ENCODE measurements around the gene FOXO1. TPM values are rescaled to one million over a fixed set of nuclear protein-coding genes. Genes with fewer than 3 reads are reported as not detected.
"Not testable (repeated sequence)": the region's sequence is repeated elsewhere in the genome, so short reads cannot be mapped to it uniquely, and the experiment has no call there.

Gene FOXO1
- total and polyA plus RNA-seq, 5 donors: 7.1 to 33.6 (median 21.4) TPM

DNA sequence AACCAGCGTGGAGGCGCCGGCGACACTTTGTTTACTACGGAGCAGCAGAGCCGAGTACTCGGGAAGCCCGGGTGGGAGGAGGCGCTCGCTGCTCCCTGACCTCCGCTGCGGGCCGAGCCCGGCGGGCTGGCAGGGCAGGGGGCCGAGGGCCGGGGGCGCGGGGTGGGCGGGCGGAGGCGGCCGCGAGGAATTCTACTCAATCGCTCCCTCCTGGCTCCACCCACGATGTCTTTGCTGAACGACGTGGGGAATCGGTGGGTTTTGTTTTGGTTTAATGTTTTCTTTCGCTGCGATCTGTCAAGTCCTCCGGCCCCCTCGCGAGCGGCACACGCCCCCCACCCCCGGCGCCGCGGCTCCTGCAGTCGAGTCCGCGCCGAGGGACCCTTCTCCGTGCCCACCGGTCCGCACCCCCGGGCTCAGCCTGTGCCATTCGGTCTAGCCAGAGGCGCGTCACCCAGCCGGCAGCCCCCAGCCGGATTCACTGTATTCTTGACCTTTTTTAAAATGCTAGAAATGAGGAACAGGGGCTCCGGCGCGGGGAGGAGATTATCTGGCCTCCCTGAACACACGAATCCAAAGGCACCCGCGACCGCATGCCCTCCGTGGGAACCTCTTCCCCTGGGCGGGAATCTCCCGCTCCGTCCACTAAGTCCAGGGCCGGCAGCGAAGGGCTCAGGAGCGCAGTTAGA lies 636 bp upstream of the FOXO1 start:
- ATAC-seq: peak; percentile 39 to 50
- Histone ChIP-seq H3K4me1 (ENCODE audit: control insufficient read depth, insufficient read depth, low read length) (no peaks in the 10 kb centered on the region), H3K27ac (ENCODE audit: low read length) (peak overlapping the region; percentile 91), H3K9me3 (ENCODE audit: control insufficient read depth, low read length) (no peaks in the 10 kb centered on the region), H3K4me3 (ENCODE audit: low read length) (peak overlapping the region; percentile 57), H3K27me3 (ENCODE audit: control insufficient read depth, insufficient read depth) (no peaks in the 10 kb centered on the region)
- DNase-seq: peak; percentile 50 to 84 (median 82)
- intact Hi-C loops (cut with DNase I): loop anchor here in 3 of 4 donors (5.0 to 10.0 kb wide), 6 partner anchors 82 to 262 kb away; no protein-coding TSS in a partner anchor
- 1% methylated on average over 67 of the region's 67 CpGs for WGBS

DNA sequence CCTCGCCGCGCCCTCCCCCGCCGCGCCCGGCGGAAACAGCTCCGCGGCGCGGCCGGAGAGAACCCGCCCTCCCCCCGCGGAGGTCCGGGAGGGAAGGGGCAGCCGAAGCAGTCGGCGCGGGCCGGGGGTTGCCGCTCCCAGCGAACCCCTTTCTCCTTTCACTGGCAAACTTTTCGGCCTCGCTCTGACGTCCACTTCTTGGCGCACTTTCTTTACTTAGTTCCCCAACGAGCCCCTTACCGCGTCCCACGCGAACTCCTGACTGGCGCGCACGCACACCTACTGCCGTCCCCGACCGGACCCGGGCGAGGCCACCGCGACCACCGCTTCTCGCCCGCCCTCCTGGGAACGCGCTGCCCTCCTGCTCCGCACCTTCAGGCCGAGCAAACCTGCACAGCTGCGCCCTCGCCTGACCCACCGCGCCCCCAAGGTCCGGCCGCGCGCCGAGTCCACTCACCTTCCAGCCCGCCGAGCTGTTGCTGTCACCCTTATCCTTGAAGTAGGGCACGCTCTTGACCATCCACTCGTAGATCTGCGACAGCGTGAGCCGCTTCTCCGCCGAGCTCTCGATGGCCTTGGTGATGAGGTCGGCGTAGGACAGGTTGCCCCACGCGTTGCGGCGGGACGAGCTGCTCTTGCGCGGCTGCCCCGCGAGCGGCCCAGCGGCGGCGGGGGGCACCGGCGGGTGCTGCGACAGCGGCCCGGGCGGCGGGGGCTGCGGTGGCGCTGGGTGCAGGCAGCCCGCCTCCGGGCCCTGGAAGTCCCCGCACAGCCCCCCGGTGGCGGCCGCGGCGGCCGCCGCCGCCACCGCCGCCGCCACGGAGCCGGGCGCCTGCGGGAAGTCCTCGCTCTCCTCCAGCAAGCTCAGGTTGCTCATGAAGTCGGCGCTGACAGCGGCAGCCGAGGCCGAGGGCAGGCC lies 1.1 kb downstream of the FOXO1 start:
- ATAC-seq (no peak), DNase-seq (peak; percentile 39 to 78 (median 76))
- under 1% methylated on average over 117 of the region's 117 CpGs for WGBS
- H3K9me3 ChIP-seq (ENCODE audit: control insufficient read depth, low read length): no peaks in the 10 kb centered on the region
- peak overlapping the region; percentile 97 for H3K27ac ChIP-seq (ENCODE audit: low read length)
- peak overlapping the region; percentile 57 for H3K4me3 ChIP-seq (ENCODE audit: low read length)
- no peaks in the 10 kb centered on the region for H3K27me3 ChIP-seq (ENCODE audit: control insufficient read depth, insufficient read depth)
- H3K4me1 ChIP-seq (ENCODE audit: control insufficient read depth, insufficient read depth, low read length): no peaks in the 10 kb centered on the region
- intact Hi-C loops (cut with DNase I): loop anchor here in 3 of 4 donors (5.0 to 10.0 kb wide), 6 partner anchors 81 to 261 kb away; no protein-coding TSS in a partner anchor

DNA sequence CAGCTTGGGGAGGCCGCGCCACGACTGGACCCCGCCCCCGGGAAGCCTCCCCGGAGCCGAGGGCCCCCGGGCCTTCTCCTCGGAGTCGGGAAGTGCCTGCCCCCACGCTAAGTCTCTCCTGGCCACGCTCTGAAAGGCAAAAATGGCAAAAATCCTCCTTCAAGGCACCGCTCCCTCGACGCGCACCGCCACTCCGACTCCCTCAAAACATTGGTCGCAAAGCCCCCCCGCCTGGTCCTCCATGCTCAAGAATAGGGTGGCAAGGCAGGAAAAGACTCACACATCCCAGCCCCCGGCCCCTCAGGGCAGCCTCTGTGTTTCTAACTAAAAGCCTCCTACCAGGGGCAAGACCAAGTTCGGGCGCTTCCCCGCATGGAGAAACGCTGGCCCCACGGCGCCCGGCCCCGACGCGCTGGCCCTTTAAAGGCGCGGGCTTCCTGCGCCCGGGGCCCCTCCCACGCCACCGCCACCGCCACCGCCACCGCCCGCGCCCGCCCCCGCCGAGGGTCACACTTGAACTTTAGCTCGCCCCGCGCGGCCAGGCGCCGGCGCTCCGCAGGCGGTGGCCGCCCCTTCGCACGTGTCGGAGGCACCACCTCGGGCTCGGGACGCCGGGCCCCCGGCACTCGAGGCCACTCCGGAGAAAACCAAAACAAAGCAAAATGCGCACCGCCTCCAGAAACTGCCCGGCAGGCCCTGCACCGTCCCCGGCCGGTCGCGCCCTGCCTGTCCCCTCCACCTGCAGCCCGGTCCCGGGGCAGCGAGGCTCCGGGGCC lies 1.9 kb downstream of the FOXO1 start:
- Histone ChIP-seq H3K4me3 (ENCODE audit: low read length) (peak overlapping the region; percentile 57), H3K27ac (ENCODE audit: low read length) (peak overlapping the region; percentile 97), H3K27me3 (ENCODE audit: control insufficient read depth, insufficient read depth) (no peaks in the 10 kb centered on the region), H3K4me1 (ENCODE audit: control insufficient read depth, insufficient read depth, low read length) (peaks cover 4% of the 10 kb centered on the region), H3K9me3 (ENCODE audit: control insufficient read depth, low read length) (no peaks in the 10 kb centered on the region)
- under 1% methylated on average over 77 of the region's 77 CpGs for WGBS
- ATAC-seq: peak; percentile 82
- peak; percentile 85 to 94 (median 93) for DNase-seq
- intact Hi-C loops (cut with DNase I): loop anchor here in 3 of 4 donors (5.0 to 10.0 kb wide), 6 partner anchors 80 to 260 kb away; no protein-coding TSS in a partner anchor

DNA sequence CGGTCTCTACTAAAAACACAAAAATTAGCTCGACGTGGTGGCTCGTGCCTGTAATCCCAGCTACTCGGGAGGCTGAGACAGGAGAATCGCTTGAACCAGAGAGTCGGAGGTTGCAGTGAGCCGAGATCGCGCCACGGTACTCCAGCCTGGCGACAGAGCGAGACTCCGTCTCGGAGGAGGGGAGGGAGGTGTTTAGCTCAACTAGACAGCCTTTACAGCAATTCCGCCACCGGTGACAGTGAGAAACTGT lies 2.4 kb downstream of the FOXO1 start:
- peak in 1 of 2 donors; percentile 38 for ATAC-seq
- WGBS: 4% methylated on average over 17 of the region's 17 CpGs
- H3K4me1 ChIP-seq (ENCODE audit: control insufficient read depth, insufficient read depth, low read length); H3K9me3 ChIP-seq (ENCODE audit: control insufficient read depth, low read length); DNase-seq; H3K27me3 ChIP-seq (ENCODE audit: control insufficient read depth, insufficient read depth): not testable (repeated sequence)
- intact Hi-C loops (cut with DNase I): loop anchor here in 3 of 4 donors (10.0 kb wide), 5 partner anchors 79 to 259 kb away; no protein-coding TSS in a partner anchor
- Histone ChIP-seq H3K4me3 (ENCODE audit: low read length) (peak overlapping the region; percentile 57), H3K27ac (ENCODE audit: low read length) (peak overlapping the region; percentile 97)

DNA sequence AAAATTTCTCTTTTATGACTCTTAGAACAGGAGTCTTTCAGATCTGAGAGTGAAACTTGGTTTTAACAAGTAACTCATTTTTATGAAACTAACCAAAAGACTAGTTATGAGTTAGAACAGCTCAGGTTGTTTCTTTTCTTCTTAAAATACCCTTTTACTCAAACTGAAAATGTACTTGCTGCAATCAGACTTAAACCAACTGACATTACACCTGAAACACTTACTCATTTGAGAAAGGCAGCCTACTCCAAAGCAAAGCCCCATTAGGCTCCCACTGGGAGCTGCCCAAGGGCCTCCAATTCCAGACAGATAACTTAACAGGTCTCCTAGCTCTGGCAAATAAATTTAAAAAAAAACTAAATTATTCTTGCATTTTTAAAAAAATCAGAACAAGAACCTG lies 3.6 kb downstream of the FOXO1 start:
- peak overlapping the region; percentile 57 for H3K4me3 ChIP-seq (ENCODE audit: low read length)
- no peaks in the 10 kb centered on the region for H3K27me3 ChIP-seq (ENCODE audit: control insufficient read depth, insufficient read depth)
- H3K27ac ChIP-seq (ENCODE audit: low read length): no peak overlapping the region
- ATAC-seq: no peak
- H3K9me3 ChIP-seq (ENCODE audit: control insufficient read depth, low read length): no peaks in the 10 kb centered on the region
- DNase-seq: no peak
- peaks cover 7% of the 10 kb centered on the region for H3K4me1 ChIP-seq (ENCODE audit: control insufficient read depth, insufficient read depth, low read length)
- intact Hi-C loops (cut with DNase I): loop anchor here in 3 of 4 donors (10.0 kb wide), 5 partner anchors 78 to 258 kb away; no protein-coding TSS in a partner anchor

DNA sequence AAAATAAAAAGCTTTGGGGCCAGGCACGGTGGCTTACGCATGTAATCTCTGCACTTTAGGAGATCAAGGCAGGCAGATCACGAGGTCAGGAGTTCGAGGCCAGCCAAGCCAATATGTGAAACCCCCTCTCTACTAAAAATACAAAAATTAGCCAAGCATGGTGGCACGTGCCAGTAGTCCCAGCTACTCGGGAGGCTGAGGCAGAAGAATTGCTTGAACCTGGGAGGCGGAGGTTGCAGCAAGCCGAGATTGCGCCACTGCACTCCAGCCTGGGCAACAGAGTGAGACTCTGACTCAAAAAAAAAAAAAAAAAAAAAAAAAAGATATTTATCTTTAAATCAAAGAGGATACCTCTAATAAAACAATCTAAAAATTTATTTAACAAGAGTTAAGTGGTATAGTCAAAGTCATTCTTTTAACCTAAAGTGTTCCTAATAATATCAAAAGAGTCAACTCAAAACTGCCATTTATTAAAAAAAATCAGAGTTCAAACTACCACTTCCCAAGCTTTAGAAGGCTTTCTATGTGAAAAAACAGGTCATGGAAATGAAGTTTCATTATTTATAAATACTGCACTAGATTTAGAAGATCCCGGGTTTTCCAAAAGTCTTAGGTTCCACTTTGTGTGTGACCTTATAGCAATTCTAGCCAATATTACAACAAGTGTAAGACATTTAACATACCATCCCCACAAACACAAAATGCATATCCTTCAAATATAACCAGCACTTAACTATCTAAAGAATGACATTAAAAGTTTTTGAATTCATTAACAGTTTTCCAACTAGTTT lies 4.4 kb downstream of the FOXO1 start:
- 77% methylated on average over 10 of the region's 10 CpGs for WGBS
- no peaks in the 10 kb centered on the region for H3K9me3 ChIP-seq (ENCODE audit: control insufficient read depth, low read length)
- peak overlapping the region; percentile 57 for H3K4me3 ChIP-seq (ENCODE audit: low read length)
- no peaks in the 10 kb centered on the region for H3K27me3 ChIP-seq (ENCODE audit: control insufficient read depth, insufficient read depth)
- intact Hi-C loops (cut with DNase I): loop anchor here in 3 of 4 donors (10.0 kb wide), 5 partner anchors 77 to 257 kb away; no protein-coding TSS in a partner anchor
- H3K27ac ChIP-seq (ENCODE audit: low read length): no peak overlapping the region
- H3K4me1 ChIP-seq (ENCODE audit: control insufficient read depth, insufficient read depth, low read length): peaks cover 10% of the 10 kb centered on the region
- no peak for ATAC-seq
- no peak for DNase-seq

DNA sequence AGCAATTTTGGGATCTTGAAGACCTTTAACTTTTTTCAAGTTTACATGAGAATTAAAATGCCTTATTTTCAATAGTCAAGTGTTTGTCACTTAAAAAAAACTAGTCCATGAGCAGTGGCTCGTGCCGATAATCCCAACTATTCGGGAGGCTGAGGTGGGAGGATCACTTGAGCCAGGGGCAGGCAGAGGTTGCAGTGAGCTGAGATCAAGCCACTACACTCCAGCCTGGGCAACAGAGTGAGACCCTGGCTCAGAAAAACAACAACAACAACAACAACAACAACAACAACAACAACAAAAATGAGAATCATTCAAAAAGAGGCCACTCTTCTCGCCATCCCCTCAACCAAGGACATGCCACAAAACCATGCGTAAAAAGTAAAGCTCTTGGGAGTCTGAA lies 5.7 kb downstream of the FOXO1 start:
- peaks cover 12% of the 10 kb centered on the region for H3K4me1 ChIP-seq (ENCODE audit: control insufficient read depth, insufficient read depth, low read length)
- H3K9me3 ChIP-seq (ENCODE audit: control insufficient read depth, low read length): no peaks in the 10 kb centered on the region
- 72% methylated on average over 5 of the region's 5 CpGs for WGBS
- ATAC-seq (no peak), DNase-seq (no peak)
- H3K27ac ChIP-seq (ENCODE audit: low read length): no peak overlapping the region
- peak overlapping the region; percentile 11 for H3K4me3 ChIP-seq (ENCODE audit: low read length)
- intact Hi-C loops (cut with DNase I): loop anchor here in 3 of 4 donors (10.0 kb wide), 5 partner anchors 76 to 256 kb away; no protein-coding TSS in a partner anchor
- H3K27me3 ChIP-seq (ENCODE audit: control insufficient read depth, insufficient read depth): no peaks in the 10 kb centered on the region

DNA sequence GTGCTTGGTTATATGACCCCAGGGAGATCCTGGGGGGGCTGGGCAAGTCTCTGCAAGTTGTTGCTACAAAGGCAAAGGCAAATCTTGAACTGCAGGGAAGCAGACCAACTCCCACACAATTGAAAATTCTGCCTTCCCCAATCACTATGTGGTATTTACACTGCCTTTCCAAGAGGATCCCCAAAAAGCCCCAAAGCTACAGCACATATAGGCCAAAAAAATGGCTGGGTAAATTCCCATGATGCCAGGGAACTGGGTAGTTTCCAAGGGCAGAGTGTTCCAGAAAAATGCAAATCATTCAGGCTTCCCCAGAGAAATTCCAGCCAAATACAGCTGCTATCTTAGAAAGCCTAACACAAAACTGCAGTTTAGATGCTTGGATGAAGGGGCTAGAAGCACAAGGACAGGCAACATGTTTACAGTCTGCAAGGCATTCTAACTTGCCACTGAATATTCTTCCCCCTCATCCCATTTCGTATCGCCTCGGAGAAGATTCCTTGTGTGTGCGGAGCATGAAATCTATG lies 6.2 kb downstream of the FOXO1 start:
- no peaks in the 10 kb centered on the region for H3K9me3 ChIP-seq (ENCODE audit: control insufficient read depth, low read length)
- no peaks in the 10 kb centered on the region for H3K27me3 ChIP-seq (ENCODE audit: control insufficient read depth, insufficient read depth)
- intact Hi-C loops (cut with DNase I): loop anchor here in 3 of 4 donors (10.0 kb wide), 5 partner anchors 75 to 255 kb away; no protein-coding TSS in a partner anchor
- H3K4me1 ChIP-seq (ENCODE audit: control insufficient read depth, insufficient read depth, low read length): peaks cover 12% of the 10 kb centered on the region
- no peak for DNase-seq
- 63% methylated on average over 4 of the region's 4 CpGs for WGBS
- H3K27ac ChIP-seq (ENCODE audit: low read length): no peak overlapping the region
- no peak for ATAC-seq
- H3K4me3 ChIP-seq (ENCODE audit: low read length): peak overlapping the region; percentile 11

DNA sequence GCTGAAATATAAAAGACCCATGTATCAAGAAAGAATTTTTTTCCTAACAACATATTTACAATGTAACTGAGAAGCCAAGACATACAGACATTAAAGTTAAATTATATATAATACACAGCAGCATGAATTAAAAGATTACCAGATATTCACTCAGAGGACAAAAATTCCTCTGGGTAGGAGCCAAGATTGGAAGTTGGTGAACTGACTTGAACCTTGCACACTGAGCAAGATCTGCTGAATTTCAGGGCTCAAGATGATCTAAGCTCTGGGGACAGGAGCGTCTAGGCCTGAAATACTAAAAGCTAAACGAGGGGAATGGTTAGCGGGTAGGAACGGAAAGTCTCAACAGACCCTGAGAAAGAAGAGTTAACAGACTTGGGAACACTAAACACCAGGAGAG lies 8.5 kb downstream of the FOXO1 start:
- ATAC-seq (no peak), DNase-seq (no peak)
- 73% methylated on average over 4 of the region's 4 CpGs for WGBS
- no peaks in the 10 kb centered on the region for H3K9me3 ChIP-seq (ENCODE audit: control insufficient read depth, low read length)
- H3K4me1 ChIP-seq (ENCODE audit: control insufficient read depth, insufficient read depth, low read length): peaks cover 14% of the 10 kb centered on the region
- no peak overlapping the region for H3K4me3 ChIP-seq (ENCODE audit: low read length)
- H3K27ac ChIP-seq (ENCODE audit: low read length): no peak overlapping the region
- intact Hi-C loops (cut with DNase I): no loop called here
- H3K27me3 ChIP-seq (ENCODE audit: control insufficient read depth, insufficient read depth): no peaks in the 10 kb centered on the region

DNA sequence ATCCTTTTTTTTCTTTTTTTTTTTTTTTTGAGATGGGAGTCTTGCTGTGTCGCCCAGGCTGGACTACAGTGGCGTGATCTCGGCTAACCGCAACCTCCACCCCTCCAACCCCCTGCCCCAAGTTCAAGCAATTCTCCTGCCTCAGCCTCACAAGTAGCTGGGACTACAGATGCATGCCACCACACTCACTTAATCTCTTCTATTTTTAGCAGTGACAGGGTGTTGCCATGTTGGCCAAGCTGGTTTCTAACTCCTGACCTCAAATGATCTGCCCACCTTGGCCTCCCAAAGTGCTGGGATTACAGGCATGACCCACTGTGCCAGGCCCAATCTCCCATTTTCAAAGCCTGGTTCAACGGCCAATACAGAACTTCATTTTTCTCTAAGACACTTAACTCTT lies 9.1 kb downstream of the FOXO1 start:
- intact Hi-C loops (cut with DNase I): no loop called here
- H3K4me3 ChIP-seq (ENCODE audit: low read length): no peak overlapping the region
- H3K27me3 ChIP-seq (ENCODE audit: control insufficient read depth, insufficient read depth): no peaks in the 10 kb centered on the region
- peak; percentile 9 to 25 for ATAC-seq
- H3K4me1 ChIP-seq (ENCODE audit: control insufficient read depth, insufficient read depth, low read length): peaks cover 14% of the 10 kb centered on the region
- H3K9me3 ChIP-seq (ENCODE audit: control insufficient read depth, low read length): no peaks in the 10 kb centered on the region
- DNase-seq: no peak
- 81% methylated on average over 5 of the region's 5 CpGs for WGBS
- no peak overlapping the region for H3K27ac ChIP-seq (ENCODE audit: low read length)

Measured in right cardiac atrium (tissue), 5 donors.